HFF-Myc (cell line): ENCODE results near the gene MEIS3.

ENCODE experiments used
- DNase-seq: peaks from one replicate; pipeline ENCODE4 v3.0.0-alpha.2; 2011; ENCODE audit warnings: low read depth; ENCODE audit errors: extremely low read depth
- H3K4me3 ChIP-seq: replicated peaks from 2 replicates; pipeline ENCODE4 v1.5.1; 2011; ENCODE audit warnings: low read depth, mild to moderate bottlenecking, control low read depth, low read length
- TF ChIP-seq, protein P1 (sequence below): IDR thresholded peaks from 2 replicates; pipeline ENCODE4 v1.5.1; 2012; ENCODE audit warnings: mild to moderate bottlenecking, low read depth, low read length, control low read depth; ENCODE audit errors: missing control alignments

The MEIS3 gene

DNA sequence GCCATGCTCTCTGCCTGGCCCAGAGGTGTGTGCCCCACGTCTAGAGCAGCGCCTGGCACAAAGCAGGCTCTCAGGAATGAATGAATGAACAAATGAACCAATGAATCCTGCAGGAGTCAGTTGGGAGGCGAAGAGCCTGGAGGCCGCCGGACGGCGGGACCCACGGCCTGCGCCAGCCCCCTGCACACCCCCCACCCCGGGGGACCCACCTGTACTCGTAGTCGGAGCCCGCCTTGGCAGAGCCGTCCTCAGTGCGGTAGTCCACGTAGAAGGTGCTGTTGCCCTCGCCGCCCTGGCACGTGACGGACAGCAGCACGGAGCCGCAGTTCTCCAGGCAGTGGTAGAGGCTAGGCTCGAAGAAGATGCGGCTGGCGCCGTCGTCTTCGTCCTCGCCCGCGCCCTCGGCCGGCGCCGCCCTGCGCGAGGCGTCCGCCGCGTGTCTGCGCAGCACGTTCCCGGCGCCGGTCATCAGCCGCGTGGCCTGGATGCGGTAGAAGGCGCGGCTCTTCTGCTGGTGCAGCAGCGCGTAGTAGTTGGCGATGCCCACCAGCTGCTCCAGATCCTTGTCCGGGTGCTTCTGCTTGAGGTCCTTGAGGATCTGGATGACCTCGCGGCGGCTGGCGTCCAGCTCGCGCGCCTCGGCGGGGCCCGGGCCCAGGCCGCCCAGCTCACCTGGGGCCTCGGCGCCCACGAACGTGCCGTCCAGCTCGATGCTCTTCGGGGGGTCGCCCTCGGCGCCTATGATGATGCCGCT, 37.6 kb upstream of the MEIS3 start:
- TF ChIP-seq, protein P1, sequence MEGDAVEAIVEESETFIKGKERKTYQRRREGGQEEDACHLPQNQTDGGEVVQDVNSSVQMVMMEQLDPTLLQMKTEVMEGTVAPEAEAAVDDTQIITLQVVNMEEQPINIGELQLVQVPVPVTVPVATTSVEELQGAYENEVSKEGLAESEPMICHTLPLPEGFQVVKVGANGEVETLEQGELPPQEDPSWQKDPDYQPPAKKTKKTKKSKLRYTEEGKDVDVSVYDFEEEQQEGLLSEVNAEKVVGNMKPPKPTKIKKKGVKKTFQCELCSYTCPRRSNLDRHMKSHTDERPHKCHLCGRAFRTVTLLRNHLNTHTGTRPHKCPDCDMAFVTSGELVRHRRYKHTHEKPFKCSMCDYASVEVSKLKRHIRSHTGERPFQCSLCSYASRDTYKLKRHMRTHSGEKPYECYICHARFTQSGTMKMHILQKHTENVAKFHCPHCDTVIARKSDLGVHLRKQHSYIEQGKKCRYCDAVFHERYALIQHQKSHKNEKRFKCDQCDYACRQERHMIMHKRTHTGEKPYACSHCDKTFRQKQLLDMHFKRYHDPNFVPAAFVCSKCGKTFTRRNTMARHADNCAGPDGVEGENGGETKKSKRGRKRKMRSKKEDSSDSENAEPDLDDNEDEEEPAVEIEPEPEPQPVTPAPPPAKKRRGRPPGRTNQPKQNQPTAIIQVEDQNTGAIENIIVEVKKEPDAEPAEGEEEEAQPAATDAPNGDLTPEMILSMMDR = no peak
- no peak overlapping the region for H3K4me3 ChIP-seq
- no peak for DNase-seq

DNA sequence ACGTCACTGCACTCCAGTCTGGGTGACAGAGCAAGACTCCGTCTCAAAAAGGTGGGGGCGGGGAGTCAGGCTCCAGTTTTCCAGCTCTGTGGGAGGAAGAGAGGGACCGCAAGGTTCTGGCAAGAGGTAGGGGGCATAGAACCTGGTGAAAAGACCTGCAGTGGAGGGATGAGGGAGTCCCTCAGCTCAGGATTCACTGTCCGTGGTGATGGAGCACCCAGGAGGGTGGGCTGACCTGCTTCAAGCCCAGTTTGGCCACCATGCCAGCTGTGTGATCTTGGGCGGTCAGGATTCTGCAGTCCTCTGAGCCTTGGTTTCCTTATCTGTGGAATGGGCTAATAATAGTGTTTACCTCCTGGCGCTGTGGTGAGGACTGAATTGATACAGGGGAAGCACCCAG, 31.2 kb upstream of the MEIS3 start:
- TF ChIP-seq, protein P1 = no peak
- H3K4me3 ChIP-seq = no peak overlapping the region
- DNase-seq = no peak

DNA sequence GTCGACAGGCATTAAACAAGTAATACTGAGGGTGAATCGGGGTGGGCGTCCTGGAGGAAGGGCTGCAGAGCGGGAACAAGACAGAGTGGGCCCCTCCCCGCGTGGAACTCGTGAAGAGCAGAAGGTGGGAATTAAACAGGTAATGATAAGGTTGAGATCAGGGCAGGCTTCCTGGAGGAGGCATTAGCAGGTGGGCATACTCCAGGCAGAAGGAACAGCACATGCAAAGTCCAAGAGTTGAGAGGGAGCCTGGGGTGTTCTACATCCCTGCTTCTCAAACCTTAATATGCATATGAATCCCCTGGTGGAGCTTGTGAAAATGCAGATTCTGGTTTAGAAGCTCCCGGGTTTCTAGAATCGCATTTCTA, 29.0 kb upstream of the MEIS3 start:
- no peak for DNase-seq
- TF ChIP-seq, protein P1 = no peak
- no peak overlapping the region for H3K4me3 ChIP-seq

DNA sequence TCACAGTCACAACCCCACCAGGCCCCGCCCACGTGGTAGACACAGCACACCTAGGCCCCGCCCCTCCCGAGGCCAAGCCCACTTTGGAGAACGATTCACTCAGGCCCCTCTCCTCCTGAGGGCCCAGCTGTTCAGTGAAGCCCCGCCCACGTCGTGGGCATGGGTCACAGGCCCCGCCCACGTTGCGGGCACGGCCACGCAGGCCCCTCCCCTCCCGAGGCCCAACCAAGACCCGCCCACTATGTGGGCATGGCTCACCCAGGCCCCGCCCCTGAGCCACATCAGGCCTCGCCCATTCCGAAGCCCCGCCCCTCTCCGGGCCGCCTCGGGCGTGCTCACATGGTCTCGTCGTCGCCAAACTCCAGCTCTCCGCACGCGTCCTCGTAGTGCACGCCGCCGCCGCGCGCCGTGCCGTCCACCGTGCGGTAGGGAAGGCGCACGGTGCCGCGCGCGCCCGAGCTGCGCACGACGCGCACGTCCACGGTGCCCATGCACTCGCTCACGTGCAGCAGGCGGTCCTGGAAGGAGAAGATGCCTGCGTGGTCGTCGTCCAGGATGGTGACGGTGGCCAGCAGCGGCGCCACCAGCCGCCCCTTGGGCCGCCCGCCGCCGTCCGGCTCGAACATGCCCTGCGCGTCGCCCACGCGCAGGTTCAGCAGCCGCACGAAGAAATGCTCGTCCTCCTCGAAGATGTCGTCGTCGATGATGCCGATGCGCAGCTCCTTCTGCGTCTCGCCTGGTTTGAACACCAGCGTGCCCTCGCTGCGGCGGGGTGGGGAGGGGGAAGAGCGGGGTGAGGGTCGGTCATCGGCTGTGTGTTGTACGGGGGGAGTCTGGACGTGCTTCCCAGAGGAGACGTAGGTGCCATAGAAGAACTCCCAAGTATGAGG, 28.4 kb upstream of the MEIS3 start:
- H3K4me3 ChIP-seq = no peak overlapping the region
- TF ChIP-seq, protein P1 = no peak
- no peak for DNase-seq

DNA sequence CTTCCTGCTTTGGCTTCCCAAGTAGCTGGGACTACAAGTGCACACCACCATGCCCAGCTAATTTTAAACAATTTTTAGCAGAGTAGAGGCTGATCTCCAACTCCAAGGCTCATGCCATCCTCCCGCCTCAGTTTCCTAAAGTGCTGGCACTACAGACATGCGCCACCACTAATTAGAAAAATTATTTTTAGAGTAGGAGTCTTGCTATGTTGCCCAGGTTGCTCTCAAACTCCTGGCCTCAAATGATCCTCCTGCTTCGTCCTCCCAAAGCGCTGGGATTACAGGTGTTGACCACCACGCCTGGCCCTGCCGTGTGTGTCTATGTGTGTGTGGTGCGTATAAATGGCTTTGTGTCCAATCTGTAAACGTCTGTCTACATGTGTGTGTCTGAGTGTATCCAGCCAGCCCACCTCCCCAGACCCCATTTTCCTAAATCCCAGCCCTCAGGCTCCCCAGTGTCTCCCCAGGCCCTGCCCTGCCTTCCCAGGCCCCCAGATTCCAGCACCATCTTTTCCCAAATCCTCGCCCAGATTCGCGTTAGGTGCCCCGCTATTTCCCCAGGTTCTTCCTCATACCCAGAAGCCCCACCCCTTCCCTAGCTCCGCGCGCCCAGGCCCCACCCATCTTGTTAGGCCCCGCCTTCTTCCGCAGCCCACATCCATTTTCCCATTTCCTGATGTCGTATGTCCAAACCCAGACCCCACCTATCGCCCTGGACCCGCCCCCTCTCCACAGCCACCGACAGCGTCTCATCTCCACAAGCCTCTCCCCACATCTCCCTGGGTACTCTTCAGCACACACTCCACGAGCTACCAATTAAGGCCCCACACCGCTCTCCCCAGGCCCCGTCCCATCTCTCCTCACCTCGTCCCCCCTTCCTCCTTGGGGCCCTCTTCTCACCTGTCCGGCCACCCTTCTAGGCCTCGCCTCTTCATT, 27.5 kb upstream of the MEIS3 start:
- no peak overlapping the region for H3K4me3 ChIP-seq
- TF ChIP-seq, protein P1 = no peak
- no peak for DNase-seq

DNA sequence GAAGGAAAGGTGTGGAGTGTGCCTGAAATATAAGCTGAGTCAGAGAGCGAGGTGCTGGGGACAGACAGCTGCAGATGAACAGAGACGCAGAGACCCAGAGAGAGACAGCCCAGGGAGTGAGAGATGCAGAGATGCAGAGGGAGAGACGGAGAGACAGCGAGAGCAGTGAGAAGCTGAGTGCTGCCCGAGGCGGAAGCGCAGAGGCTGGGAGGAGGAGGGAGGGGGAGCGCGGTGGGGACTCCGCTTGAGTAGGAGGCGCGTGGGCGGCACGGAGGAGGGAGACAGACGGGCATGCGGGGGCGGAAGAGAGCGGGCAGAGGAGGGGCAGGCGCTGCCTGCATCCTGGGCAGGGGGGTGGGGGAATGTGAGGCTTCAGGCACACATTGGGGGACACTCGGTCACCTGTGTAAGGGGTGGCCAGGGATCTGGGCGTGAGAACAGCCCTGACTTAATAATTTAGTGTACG, 26.6 kb upstream of the MEIS3 start:
- DNase-seq = no peak
- no peak overlapping the region for H3K4me3 ChIP-seq
- TF ChIP-seq, protein P1 = no peak
